Smooth muscle cell (in vitro differentiated cells): ENCODE measurements around the gene C5AR2. TPM values are rescaled to one million over a fixed set of nuclear protein-coding genes. Genes with fewer than 3 reads are reported as not detected.

Experiments
- DNase-seq: peaks from one replicate; lab custom pipeline; 2025; ENCODE audit not compliant: unreplicated experiment; lab: John Stamatoyannopoulos, UW
- H2AFZ ChIP-seq: fragments of 200-600 bp; sonication (generic); 2 replicates; pipeline ENCODE4 v1.6.0; 2016; ENCODE audit warnings: antibody characterized with exemption, low read depth, mild to moderate bottlenecking
- H3F3A ChIP-seq: fragments of 200-600 bp; sonication (generic); 2 replicates; pipeline ENCODE4 v1.6.0; 2017; ENCODE audit warnings: antibody characterized with exemption, low read depth
- H3K27ac ChIP-seq: fragments of 200-600 bp; sonication (generic); 2 replicates; pipeline ENCODE4 v1.5.1; 2016; ENCODE audit warnings: low read depth, mild to moderate bottlenecking
- H3K27me3 ChIP-seq: fragments of 200-600 bp; sonication (generic); 2 replicates; pipeline ENCODE4 v1.6.1; 2016; ENCODE audit warnings: low read depth, mild to moderate bottlenecking
- H3K36me3 ChIP-seq: fragments of 200-600 bp; sonication (generic); 2 replicates; pipeline ENCODE4 v1.5.1; 2016; ENCODE audit warnings: low read depth
- H3K4me1 ChIP-seq: fragments of 200-600 bp; sonication (generic); 2 replicates; pipeline ENCODE4 v1.5.1; 2016; ENCODE audit warnings: low read depth
- H3K4me2 ChIP-seq: fragments of 200-600 bp; sonication (generic); 2 replicates; pipeline ENCODE4 v1.6.0; 2016; ENCODE audit warnings: mild to moderate bottlenecking
- H3K4me3 ChIP-seq: fragments of 200-600 bp; sonication (generic); 2 replicates; pipeline ENCODE4 v1.5.1; 2016; ENCODE audit warnings: mild to moderate bottlenecking
- H3K79me2 ChIP-seq: fragments of 200-600 bp; sonication (generic); 2 replicates; pipeline ENCODE4 v1.6.0; 2016; ENCODE audit warnings: low read depth, mild to moderate bottlenecking
- H3K9ac ChIP-seq: fragments of 200-600 bp; sonication (generic); 2 replicates; pipeline ENCODE4 v1.6.0; 2016; ENCODE audit warnings: low read depth
- H3K9me3 ChIP-seq: fragments of 200-600 bp; sonication (generic); replicated peaks from 2 replicates; pipeline ENCODE4 v1.5.1; 2016; ENCODE audit warnings: low read depth
- H4K20me1 ChIP-seq: fragments of 200-600 bp; sonication (generic); 2 replicates; pipeline ENCODE4 v1.6.0; 2016; ENCODE audit warnings: low read depth
- CTCF ChIP-seq: fragments of 200-600 bp; sonication (generic); IDR thresholded peaks from 2 replicates; pipeline ENCODE4 v1.5.1; 2017; ENCODE audit warnings: borderline replicate concordance, mild to moderate bottlenecking, antibody characterized with exemption; ENCODE audit not compliant: insufficient read depth, poor library complexity, severe bottlenecking
- WGBS: methylation state at CpG from one replicate; pipeline ENCODE4 v1.1.7; 2016; ENCODE audit warnings: low lambda C conversion rate; 5-methylcytosine and 5-hydroxymethylcytosine counted together
- polyA plus RNA-seq: library from polyadenylated mRNA; unstranded; fragments of >200 nt; fragmentation: Nextera tagmentation; extraction: Ambion mirVana; gene quantifications from 2 replicates; pipeline ENCODE4 v1.2.1, GENCODE V29; 2016
- total RNA-seq: library from RNA; depleted of rRNA; stranded (reverse); fragments of >200 nt; gene quantifications from 2 replicates; pipeline ENCODE4 v1.2.3, GENCODE V29; 2014

C5AR2 gene
- total and polyA plus RNA-seq, 2 experiments from 2014 or later: 0.49 TPM; not detected in 1

- Histone ChIP-seq H3K9me3 (no peaks in the 10 kb centered on the region), H3K4me1 (no peaks in the 10 kb centered on the region), H4K20me1 (no peaks in the 10 kb centered on the region), H3K36me3 (no peaks in the 10 kb centered on the region), H3K4me2 (no peak overlapping the region), H3K27me3 (no peaks in the 10 kb centered on the region), H3K9ac (no peak overlapping the region), H3K4me3 (no peak overlapping the region), H3K79me2 (no peaks in the 10 kb centered on the region), H2AFZ (no peak overlapping the region), H3F3A (no peaks in the 10 kb centered on the region), H3K27ac (no peak overlapping the region)
- TF ChIP-seq CTCF: peak; percentile 91
- peak; percentile 28 for DNase-seq
- WGBS: 48% methylated on average over 15 of the region's 15 CpGs
Observed at GRCh38 chr19:47391510-47392223, 59.7 kb downstream of the C5AR2 start.

Other genes with a start within 250 kb of the C5AR2 start
- gene ZC3H4, start 218.4 kb upstream of the C5AR2 start, total RNA-seq: 6.6 and 9.3 TPM in 2 replicates
- gene ZC3H4, start 218.4 kb upstream of the C5AR2 start, polyA plus RNA-seq: 1.9 and 3.5 TPM in 2 replicates
- 65.9 and 67.4 TPM in 2 replicates for gene SAE1, start 201.3 kb upstream of the C5AR2 start, total RNA-seq
- 70.8 and 89.4 TPM in 2 replicates for gene SAE1, start 201.3 kb upstream of the C5AR2 start, polyA plus RNA-seq
- 8.2 and 10.2 TPM in 2 replicates for gene BBC3, start 101.0 kb upstream of the C5AR2 start, total RNA-seq
- 28.2 and 29.9 TPM in 2 replicates for gene BBC3, start 101.0 kb upstream of the C5AR2 start, polyA plus RNA-seq
- 4.7 and 6.4 TPM in 2 replicates for gene CCDC9, start 75.7 kb upstream of the C5AR2 start, total RNA-seq
- gene CCDC9, start 75.7 kb upstream of the C5AR2 start, polyA plus RNA-seq: 12.7 and 29.5 TPM in 2 replicates
- gene INAFM1, start 57.3 kb upstream of the C5AR2 start, total RNA-seq: 7.2 and 8.0 TPM in 2 replicates
- 29.7 and 31.5 TPM in 2 replicates for gene INAFM1, start 57.3 kb upstream of the C5AR2 start, polyA plus RNA-seq
- gene C5AR1, start 22.3 kb upstream of the C5AR2 start, total RNA-seq: 0.49 and 1.6 TPM in 2 replicates
- 0.48 and 1.1 TPM in 2 replicates for gene C5AR1, start 22.3 kb upstream of the C5AR2 start, polyA plus RNA-seq
- gene DHX34, start 17.1 kb downstream of the C5AR2 start, total RNA-seq: 7.1 and 9.8 TPM in 2 replicates
- 9.7 and 9.8 TPM in 2 replicates for gene DHX34, start 17.1 kb downstream of the C5AR2 start, polyA plus RNA-seq
- 49.7 and 59.0 TPM in 2 replicates for gene MEIS3, start 87.4 kb downstream of the C5AR2 start, total RNA-seq
- 111 and 141 TPM in 2 replicates for gene MEIS3, start 87.4 kb downstream of the C5AR2 start, polyA plus RNA-seq
- gene SLC8A2, start 139.7 kb downstream of the C5AR2 start, total RNA-seq: 0.22 and 0.31 TPM in 2 replicates
- 0.50 and 0.62 TPM in 2 replicates for gene SLC8A2, start 139.7 kb downstream of the C5AR2 start, polyA plus RNA-seq
- gene KPTN, start 152.0 kb downstream of the C5AR2 start, total RNA-seq: 3.4 and 12.2 TPM in 2 replicates
- gene KPTN, start 152.0 kb downstream of the C5AR2 start, polyA plus RNA-seq: 10.6 and 15.5 TPM in 2 replicates
- gene NAPA, start 182.9 kb downstream of the C5AR2 start, total RNA-seq: 43.8 and 65.0 TPM in 2 replicates
- 78.7 and 85.1 TPM in 2 replicates for gene NAPA, start 182.9 kb downstream of the C5AR2 start, polyA plus RNA-seq
- not detected in 2 replicates for gene ZNF541, start 241.0 kb downstream of the C5AR2 start, total RNA-seq
- gene ZNF541, start 241.0 kb downstream of the C5AR2 start, polyA plus RNA-seq: not detected in 2 replicates